Fibroblast of the conjunctiva (primary cell): ENCODE data around the gene RASGRF2.
A peak's percentile ranks its signal among the peaks of the same experiment; 100 is the strongest.
"Not testable (repeated sequence)": the region's sequence is repeated elsewhere in the genome, so short reads cannot be mapped to it uniquely, and the experiment has no call there.

Experiments
- DNase-seq: peaks from one replicate; pipeline ENCODE4 v3.0.0-alpha.2; 2010; ENCODE audit warnings: low read depth

The RASGRF2 gene

GRCh38 chr5:81069990-81070389 lies 109.8 kb downstream of the RASGRF2 start:
- no peak for DNase-seq

GRCh38 chr5:81070571-81071255 lies 110.5 kb downstream of the RASGRF2 start:
- no peak for DNase-seq

- DNase-seq, result no peak
Observed at GRCh38 chr5:81075041-81075440, 114.9 kb downstream of the RASGRF2 start.

- DNase-seq, result no peak
Observed at GRCh38 chr5:81077105-81077504, 116.9 kb downstream of the RASGRF2 start.

- no peak for DNase-seq
Observed at GRCh38 chr5:81078930-81079329, 118.8 kb downstream of the RASGRF2 start.

- DNase-seq, result no peak
Observed at GRCh38 chr5:81080809-81081460, 120.8 kb downstream of the RASGRF2 start.

- DNase-seq, result no peak
Observed at GRCh38 chr5:81081461-81081835, 121.3 kb downstream of the RASGRF2 start.

GRCh38 chr5:81086881-81087281 lies 126.7 kb downstream of the RASGRF2 start:
- no peak for DNase-seq

GRCh38 chr5:81091199-81091598 lies 131.0 kb downstream of the RASGRF2 start:
- no peak for DNase-seq

- no peak for DNase-seq
Observed at GRCh38 chr5:81093536-81094196, 133.5 kb downstream of the RASGRF2 start.

- no peak for DNase-seq
Observed at GRCh38 chr5:81095835-81096234, 135.7 kb downstream of the RASGRF2 start.

- DNase-seq, result peak; percentile 16
Observed at GRCh38 chr5:81097713-81098112, 137.6 kb downstream of the RASGRF2 start.

- DNase-seq, result no peak
Observed at GRCh38 chr5:81105261-81105877, 145.2 kb downstream of the RASGRF2 start.

- no peak for DNase-seq
Observed at GRCh38 chr5:81115261-81115660, 155.1 kb downstream of the RASGRF2 start.

GRCh38 chr5:81117566-81117965 lies 157.4 kb downstream of the RASGRF2 start:
- DNase-seq, result no peak

GRCh38 chr5:81121273-81121672 lies 161.1 kb downstream of the RASGRF2 start:
- no peak for DNase-seq

- DNase-seq, result no peak
Observed at GRCh38 chr5:81121836-81122630, 161.9 kb downstream of the RASGRF2 start.

- not testable (repeated sequence) for DNase-seq
Observed at GRCh38 chr5:81124689-81125088, 164.5 kb downstream of the RASGRF2 start.

GRCh38 chr5:81125959-81126358 lies 165.8 kb downstream of the RASGRF2 start:
- peak; percentile 23 for DNase-seq

- no peak for DNase-seq
Observed at GRCh38 chr5:81128416-81128815, 168.3 kb downstream of the RASGRF2 start.

GRCh38 chr5:81132381-81132780 lies 172.2 kb downstream of the RASGRF2 start:
- DNase-seq, result no peak

GRCh38 chr5:81134066-81134465 lies 173.9 kb downstream of the RASGRF2 start:
- DNase-seq, result no peak
